Stimulated activated CD4-positive, alpha-beta T cell treated with anti-CD3 and anti-CD28 coated beads, Interleukin-2, amount 100 ng/mL, for 4 hours (primary cell): ENCODE data around the gene ARHGEF40.

ENCODE experiments used
- DNase-seq: peaks from one replicate; pipeline ENCODE4 v3.0.0-alpha.2; 2020; ENCODE audit warnings: low read depth

ARHGEF40 gene

DNA sequence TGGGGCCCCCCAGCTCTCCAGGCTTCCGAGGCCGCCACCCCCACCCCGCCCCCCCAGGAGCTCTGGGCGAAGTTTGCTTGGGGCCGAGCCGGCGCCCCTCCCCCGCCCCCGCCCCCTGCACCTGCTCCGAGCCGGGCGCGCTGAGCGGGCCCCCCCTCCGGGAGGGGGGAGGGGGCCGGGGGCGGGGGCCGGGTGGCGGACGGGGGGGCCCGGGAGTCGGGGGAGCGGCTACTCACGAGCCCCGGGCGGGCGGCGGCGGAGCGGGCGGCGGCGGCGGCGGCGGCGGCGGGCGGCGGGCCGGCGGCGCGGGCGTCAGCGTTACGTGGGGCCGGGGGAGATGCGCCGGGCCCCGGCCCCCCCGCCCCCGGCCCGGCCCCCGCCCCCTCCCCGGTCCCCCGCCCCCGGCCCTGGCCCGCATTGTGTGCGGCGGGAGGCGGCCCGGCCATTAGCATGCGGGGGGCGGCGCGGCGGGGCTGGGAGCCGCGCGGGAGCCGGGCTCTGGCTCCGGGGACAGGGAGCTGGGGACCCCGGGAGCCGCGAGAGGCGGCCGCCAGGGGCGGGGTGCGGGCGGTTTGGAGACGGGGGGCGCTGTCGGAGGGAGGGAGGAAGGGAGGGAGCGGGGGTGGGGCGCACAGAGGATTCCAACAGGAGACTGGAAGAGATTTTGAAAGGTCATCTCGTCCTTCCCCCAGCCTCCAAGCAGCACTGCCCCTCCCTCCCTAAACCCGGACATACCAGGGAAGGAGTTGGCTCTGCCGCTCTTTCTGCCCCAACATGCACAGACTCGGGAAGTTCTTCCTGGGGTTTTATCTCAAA lies 28.2 kb downstream of the ARHGEF40 start, which contains the start of gene ZNF219:
TSS of gene ZNF219 (minus strand) at position 580 of the 816 bp plus-strand sequence. CDS start 5,064 bp downstream, outside the sequence.
- no peak for DNase-seq

DNA sequence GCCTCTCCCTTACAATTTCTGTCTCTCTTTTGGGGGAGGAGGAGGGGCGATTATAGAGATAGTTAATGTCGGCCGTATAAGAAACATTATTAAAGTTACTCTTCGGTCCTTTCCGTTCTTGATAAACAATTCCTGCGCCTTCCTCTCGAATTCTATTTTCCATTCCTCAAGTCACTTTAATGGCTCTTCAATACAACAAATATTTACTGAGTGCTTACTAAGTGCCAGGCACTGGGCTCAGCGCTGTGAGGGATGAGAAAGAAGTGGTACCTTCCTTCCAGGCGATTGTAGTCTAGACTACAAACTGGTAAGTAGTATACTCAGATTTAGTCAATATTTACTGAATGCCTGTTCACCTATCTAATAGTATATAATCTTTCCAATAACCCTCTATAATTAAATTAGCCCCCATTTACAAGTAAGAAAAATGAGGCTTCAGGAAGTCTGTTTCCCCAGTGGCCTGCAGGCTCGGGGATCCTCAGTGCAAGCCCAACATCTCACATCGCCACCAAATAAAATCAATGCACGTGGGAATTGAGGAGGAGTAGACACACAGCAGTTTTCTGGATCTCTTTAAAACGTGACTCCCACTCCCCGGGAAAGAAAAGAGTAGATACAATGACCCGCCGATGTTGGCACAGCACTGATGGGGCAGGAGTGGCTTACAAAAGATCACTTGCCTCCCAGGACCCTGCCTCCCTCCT lies 28.9 kb downstream of the ARHGEF40 start:
- no peak for DNase-seq

DNA sequence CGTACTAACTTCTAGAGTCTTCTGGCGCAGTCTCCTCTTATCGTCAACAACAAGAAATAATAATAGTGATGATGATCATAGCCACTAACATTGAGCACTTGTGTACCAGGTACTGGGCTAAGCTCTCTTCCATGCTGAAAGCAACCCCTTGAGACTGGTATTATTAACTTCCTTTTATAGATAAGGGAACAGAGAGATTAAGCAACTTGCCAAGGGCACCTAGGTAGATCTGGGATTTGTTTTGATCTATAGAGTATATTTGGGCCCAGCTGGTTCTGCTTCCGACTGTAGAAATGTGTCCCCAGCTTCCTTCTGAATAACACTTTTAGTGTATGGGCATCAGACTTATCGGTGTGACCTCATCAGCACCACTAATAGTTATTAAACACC lies 29.5 kb downstream of the ARHGEF40 start:
- no peak for DNase-seq

DNA sequence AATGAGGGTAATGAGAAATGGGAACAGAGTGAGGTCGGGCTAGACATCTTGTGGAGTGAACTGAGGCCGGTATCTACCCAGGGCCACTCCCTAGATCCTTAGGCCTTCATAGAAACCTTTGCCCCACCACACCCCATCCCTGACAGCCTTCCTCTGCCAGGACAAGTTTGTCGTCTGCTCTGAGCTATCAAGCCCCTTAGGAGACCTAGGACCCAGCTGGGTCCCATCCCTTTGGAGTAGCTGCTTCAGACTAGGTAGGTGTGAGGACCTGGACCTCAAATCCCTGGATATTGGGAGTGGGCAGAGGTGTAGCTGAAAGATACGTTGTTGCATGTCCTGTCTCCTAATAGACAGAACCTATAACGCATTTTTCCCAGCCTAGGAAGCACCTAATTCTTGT lies 30.8 kb downstream of the ARHGEF40 start, which contains the start of gene TMEM253:
TSS of gene TMEM253 (plus strand) at position 136 of the 400 bp plus-strand sequence. CDS start 278 bp downstream, outside the sequence.
- DNase-seq, result no peak

DNA sequence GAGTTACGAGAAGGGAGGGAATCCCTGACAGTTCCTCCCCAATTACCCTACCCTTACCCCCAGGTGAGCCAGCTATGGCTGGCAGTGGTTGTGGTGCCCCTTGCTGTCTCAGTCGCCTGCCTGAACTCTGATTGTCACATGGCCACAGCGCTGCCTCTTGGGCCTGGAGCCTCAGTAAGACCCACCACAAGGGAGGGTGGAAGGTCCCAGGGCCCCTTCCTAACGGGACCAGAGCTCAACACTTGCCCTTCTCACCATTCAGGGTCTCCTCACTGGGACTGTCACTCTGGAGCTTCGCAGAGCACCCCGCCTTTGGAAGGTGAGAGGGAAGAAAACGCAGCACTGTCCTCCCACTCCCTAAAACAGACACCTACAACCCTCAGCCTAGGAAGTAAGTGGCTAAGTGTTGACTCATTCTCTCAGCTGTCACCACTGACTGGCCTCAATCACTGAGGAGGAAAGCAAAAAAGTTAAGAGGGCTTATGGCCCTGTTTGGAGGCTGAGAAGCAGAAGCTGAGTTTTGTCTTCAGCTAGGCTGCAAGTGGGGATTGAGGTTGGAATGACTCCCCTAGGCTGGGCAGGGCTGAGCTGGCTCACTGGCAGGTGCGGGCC lies 31.8 kb downstream of the ARHGEF40 start:
- no peak for DNase-seq

DNA sequence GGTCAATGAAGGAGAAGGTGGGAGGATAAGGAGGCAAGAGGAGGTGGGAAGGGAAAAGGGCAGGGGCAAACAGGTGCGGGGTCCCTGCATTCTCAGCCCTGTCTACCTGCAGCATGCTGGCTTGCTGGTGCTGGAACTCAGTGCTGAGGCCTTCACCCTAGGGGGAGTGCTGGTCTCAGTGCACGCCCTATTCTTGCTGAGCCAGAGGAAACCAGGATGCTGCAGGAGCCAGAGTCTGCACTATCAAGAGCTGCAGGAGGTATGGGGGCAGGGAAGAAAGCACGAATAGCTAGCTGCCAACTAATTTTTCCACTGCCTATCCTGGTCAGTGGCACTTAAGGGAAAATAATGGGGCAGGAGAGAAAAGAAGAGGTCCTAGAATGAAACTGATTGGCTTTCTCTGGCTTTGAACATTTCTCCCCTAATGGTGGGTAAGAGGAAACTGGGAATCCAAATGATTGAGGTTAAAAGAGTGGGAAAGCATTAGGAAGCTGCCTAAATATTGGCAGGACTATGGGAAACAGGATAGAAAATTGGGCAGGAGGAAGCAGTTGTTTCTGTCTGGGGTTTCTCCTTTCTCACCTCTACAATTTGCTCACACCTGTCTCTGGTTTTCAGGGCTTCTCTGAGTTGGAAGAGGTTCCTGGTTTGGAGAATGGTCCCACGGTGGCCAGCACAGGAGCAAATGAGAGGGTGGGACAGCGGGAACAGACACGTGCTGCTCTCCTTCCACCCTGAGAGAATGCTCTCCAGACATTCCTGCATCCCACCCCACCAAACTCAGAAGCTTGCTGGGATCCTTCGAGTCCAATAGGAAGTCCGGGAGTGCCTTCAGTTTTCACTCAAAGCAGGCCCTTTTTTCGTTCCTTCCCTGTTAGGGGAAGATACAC lies 32.7 kb downstream of the ARHGEF40 start:
- DNase-seq, result no peak

DNA sequence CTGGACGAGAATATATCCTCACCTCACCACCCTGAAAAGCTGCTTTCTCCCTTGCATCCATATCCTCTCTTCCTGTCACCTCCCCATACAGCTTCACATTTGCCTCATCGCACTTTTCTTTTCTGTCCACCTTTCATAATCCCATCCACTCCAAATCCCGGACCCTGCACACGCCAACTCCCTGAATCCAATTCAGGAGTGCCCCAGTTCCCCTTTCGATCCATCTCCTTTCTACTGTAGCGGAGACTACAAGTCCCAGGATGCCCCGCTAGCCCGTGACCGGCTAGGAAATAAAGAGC lies 33.3 kb downstream of the ARHGEF40 start:
- no peak for DNase-seq

DNA sequence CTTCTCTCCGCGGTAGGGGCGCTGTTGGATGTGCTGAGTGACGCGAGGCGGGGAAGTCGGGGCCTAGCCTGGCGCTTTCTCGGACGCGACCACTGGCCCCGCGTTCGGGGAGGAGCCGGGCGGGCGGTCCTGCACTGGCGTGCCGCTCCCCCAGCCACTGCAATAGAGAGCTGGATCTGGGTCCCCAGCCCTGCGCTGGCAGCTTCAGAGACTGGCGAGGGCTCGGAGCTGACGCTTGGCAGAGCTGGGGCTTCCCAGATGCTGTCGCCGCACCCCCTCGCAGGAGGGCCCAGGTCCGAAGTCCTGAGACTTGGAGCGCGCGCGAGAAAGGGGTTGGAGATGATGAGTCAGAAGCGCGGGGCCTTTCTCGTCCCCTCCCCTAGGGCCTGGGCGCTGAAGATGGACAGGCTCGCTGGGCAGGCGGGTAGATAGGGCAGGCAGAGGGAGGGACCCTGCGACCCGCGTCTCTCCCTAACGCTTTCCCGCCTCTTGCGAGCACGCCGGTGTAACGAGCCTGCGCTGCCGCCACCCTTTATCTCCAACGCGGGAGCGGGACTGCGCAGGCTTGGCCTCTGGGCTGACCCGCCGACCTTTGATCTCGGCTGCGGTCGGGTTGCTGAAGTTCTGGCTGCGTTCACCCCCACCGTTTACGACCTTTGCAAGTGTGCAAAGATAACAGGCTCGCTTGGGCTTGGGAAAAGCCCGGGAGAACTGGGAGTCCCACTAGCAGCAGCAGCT lies 33.8 kb downstream of the ARHGEF40 start:
- peak; percentile 90 for DNase-seq

DNA sequence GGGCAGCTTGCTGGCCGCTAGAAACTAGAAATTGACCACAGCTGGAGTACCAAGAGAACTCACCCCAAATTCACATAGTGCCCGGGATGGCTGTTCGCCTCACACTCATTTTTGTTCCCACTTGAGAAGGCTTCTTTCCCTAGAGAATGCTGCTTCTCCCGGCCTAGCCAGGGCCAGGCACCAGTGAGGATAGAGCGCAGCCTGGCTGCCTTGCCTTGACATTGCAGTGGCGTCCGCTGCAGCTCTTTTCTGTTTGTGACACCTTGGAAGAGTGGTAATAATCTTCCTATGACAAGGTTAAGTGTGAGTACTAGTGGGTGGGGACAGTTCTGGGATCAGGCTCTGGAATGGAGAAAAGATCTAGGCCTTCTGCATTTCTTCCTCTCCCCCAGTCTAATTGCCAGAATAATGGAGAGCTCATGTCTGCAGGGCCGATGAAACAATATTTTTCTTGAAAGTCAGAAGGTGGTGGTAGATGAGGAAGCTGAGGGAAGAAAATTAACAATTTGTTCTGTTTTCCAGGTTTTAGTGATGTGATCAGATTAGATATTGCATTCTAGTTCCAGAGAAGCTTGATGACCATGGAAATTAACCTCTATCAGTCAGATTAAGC lies 34.5 kb downstream of the ARHGEF40 start:
- peak; percentile 52 for DNase-seq

DNA sequence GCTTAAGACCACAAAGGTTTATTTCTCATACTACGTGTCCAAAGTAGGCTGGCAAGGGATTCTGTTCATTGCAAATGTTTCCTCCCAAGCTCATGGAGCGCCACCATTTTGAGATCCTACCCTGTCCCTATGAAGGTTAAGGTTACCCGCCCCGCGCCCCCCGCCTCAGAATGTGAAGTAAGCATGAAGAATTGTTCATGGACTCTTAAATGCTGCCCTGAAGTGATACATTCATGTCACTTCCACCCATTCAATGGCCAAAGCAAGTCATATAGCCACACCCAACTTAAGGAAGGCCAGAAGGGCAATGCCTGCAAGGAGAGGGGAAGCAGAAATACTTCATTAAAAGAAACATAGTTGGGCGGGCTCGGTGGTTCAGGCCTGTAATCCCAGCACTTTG lies 35.0 kb downstream of the ARHGEF40 start:
- DNase-seq, result no peak

DNA sequence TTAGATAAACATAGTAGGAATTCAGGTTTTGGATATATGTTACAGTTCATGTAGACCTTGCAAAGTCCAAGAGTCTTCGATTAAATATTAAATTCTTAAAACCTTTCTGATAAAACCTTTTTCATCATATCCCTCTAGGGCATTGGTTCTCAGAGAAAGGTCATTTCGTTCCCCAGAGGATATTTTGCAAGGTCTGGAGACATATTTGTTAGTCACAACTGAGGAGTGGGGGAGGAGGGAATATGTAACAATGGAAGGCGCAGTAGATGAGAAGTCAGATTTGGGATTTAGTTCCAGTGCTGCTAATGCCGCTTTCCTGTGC lies 36.0 kb downstream of the ARHGEF40 start:
- DNase-seq, result no peak

DNA sequence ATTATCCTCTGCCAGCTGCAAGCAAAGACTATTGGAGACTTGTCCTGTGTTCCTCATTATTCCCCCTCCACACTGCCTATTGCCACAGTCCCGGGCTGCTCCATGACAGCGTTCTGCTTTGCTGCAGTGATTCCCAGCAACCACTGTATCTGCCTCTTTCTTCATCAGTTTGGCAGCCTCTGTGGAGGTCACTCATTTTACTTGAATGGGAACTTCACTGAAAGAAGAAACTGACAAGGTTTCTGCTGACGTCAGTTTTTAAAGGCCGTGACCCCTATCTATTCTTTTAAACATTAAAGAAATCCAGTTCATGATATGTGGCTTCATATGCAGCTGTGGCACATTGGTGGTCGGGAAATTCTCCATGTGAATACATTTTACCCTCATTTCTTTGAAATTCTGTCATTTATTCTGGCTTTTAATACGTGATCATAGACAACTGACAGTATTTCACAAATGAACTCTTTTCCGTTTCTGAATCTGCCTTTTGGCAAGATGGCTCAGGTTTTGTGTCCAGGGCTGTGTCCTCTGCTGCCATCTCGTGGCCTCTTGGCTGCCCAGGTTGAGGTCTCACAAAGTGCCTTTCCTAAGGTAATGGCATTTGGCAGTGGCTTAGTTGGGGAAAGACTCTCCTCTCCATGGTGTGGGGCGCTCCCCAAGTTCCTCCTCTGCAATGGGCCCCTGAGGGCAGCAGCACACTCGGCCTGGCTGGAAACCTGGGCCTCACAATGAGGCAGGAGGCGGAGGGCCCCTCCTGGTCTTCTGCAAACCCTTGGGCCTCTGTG lies 36.6 kb downstream of the ARHGEF40 start:
- peak; percentile 67 for DNase-seq

DNA sequence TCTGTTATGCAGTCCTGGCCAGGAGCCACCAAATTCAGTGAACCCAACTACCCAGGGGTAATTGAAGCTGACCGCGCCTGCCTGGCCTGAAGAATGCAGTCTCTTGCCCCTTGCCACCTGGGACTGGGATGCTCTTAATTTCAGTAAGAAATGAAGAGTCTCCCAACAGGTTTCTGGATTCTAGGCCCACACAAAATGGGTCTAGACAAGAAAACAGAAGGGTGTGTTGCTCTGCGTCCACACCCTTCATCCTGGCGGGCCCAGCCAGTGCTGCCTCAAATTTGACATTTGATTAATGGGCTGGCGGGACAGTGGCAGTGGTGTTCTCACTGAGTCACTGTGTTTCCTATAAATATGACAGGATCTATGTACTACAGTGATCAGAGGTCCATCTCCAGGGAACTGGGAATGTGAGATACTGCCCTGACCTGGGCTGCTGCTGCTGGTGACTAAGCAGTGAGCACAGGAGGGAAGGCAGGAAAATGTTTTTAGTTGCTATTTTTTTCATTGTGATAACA lies 37.2 kb downstream of the ARHGEF40 start:
- no peak for DNase-seq

DNA sequence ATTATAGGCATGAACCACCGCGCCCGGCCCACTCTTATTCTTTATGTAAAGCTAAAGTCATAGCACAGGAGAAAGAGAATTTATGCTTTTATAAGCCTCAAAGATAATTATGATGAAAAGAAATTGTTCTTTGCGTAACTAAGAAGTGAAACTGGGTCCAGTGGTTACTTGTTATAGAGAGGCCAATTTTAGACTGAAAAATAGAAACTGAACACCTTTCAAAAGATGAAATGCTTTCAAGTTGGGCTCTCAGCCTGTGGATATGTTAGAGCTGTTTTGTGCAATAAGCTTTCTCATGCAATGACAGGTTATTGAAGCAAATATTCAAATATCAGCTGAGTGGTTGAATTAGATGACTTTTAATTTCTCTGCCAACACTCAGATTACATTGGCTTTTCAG lies 38.7 kb downstream of the ARHGEF40 start:
- DNase-seq, result no peak

DNA sequence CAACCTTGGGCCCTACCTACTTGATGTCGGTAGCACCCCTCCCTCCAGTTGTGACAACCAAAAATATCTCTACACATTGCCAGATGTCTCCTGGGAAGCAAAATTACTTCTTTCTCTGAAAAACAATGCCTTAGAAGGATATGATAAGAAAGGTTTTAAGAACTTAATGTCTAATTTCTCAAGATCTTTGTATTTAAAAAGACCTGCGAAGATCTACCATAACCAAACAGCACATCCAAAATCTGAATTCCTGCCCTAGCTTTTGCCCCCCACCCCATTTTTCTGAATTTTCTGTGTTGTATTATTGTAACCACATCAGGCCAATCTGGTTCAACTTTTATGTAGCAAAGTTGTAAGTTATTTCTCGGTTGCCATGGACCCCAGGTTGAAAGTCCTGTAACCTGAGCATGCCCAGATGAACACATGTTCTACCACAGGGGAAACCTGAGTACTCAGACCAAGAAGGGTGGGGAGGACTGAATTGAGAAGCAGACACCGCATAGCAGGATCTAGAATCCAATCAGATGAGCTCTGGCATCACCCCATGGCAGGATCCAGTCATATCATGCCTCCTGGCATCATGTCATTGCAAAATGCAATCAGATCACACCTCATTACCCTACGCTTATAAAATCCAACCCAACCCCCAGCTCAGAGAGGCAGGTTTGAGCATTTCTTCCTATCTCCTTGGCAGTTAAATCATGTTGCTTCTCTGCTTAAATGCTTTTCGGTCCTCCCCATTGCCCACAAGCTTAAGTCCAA lies 39.5 kb downstream of the ARHGEF40 start:
- no peak for DNase-seq

DNA sequence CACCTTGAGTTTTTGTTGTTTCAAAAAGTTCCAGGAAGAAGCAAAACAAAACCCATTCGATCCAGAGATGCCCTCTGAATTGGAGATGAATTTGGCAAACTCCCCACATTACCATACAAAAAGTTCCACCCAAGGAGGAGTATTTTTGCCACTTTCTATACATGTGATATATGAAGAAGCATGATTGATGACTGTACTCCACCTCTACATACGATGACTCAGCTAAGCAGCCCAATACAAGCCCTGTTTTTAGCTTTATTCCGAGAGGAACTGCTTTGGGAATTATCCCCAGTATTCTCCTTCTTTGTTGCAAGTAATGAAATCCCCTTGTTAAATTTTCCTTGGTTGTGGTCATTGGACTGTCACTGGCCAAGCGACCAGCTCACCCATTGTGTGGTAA lies 42.2 kb downstream of the ARHGEF40 start:
- no peak for DNase-seq

DNA sequence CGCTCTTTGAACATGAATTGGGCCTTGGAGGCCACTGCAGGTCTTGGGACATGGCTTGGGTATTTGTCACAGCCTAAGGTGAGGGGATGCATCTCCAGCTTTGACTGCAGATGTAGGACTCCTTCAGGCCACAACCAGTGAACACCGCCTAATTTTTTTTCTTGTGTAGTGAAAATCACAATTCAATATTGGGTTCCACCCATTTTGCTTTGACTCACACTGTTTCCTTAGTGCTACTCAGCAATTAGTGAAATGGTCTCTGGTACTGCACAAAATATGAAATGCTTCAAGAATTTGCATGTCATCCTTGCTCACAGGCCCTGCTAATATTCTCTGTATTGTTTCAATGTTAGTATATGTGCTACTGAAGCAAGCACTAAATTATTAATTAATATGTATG lies 43.3 kb downstream of the ARHGEF40 start:
- DNase-seq, result no peak

DNA sequence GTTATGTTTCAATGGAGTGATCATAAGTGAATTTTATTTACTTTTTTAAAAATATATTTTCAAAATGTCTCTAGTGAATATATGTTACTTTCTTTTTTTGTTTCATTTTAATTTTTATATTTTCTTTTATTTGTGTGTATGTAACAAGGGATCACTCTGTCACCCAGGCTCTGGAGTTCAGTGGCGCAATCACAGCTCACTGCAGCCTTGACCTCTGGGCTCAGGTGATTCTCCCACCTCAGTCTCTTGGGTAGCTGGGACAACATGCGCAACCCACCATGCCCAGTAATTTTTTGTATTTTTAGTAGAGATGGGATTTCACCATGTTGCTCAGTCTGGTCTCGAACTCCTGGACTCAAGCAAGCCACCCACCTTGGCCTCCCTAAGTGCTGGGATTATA lies 48.8 kb downstream of the ARHGEF40 start:
- DNase-seq, result no peak

DNA sequence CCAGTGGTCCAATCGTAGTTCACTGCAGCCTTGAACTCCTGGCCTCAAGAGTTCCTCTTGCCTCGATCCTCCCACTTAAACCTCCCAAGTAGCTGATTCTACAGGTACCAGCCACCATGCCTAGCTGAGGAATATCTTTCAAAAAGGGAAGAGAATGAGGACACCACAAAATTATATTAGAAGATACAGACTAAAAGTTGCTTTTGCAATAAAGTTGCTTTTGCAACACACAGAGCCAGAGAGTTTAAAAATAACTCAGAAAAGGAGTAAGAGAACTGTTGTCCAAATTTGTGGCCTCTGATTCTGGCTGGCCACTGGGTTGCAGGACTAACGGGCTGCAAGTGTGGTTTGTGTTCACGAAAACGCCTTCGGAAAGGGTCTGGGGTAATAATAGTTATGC lies 50.6 kb downstream of the ARHGEF40 start:
- no peak for DNase-seq
